Transverse colon (tissue), 3 donors: ENCODE measurements around the gene IFI27L1.

Experiments
- CTCF ChIP-seq, 5 experiments: fragments of 200-600 bp in 3 of 5; fragments of 450-650 bp in 2 of 5; sonication (generic) in 3 of 5; IDR thresholded peaks; 1 replicate in 2 of 5; 2 replicates in 3 of 5; pipeline ENCODE4 v1.5.1; 2016 to 2017; ENCODE audit warnings: antibody characterized with exemption in 5 of 5, inconsistent platforms in 3 of 5, mild to moderate bottlenecking in 2 of 5, moderate library complexity in 1 of 5
- EP300 ChIP-seq: sonication (generic); formaldehyde crosslinking; IDR thresholded peaks from one replicate; pipeline ENCODE4 v1.6.1; 2017; ENCODE audit warnings: antibody characterized with exemption, low read depth
- POLR2A ChIP-seq: fragments of 450-650 bp; IDR thresholded peaks from one replicate; pipeline ENCODE4 v1.6.1; 2016; ENCODE audit warnings: antibody characterized with exemption, mild to moderate bottlenecking, moderate library complexity

- TF ChIP-seq CTCF (IDR thresholded peaks at IDR 0.05): no peak
- TF ChIP-seq POLR2A: no peak
- no peak for TF ChIP-seq EP300
Measured at GRCh38 chr14:94074534-94074933, 6.6 kb upstream of the IFI27L1 start.
